Right lobe of liver (tissue), 6 donors: ENCODE results near the gene DBF4B. TPM values are rescaled to one million over a fixed set of nuclear protein-coding genes. Genes with fewer than 3 reads are reported as not detected.
A peak's percentile ranks its signal among the peaks of the same experiment; 100 is the strongest.

Source experiments
- ATAC-seq, 4 donors: fragments of 200-7000 bp; cut with Tn5 transposase; one replicate each; pipeline ENCODE4 v1.9.1; 2020; ENCODE audit warnings: mild to moderate bottlenecking in 4 of 4, moderate library complexity in 4 of 4
- DNase-seq, 3 donors: peaks; one replicate each; pipeline ENCODE4 v3.0.0-alpha.2; 2020
- H3K27ac ChIP-seq, 3 donors: fragments of 200-600 bp; one replicate each; pipeline ENCODE4 v1.8.0; 2022
- H3K27me3 ChIP-seq, 2 donors: fragments of 200-600 bp; one replicate each; pipeline ENCODE4 v1.8.0; 2022
- H3K36me3 ChIP-seq, 4 donors: fragments of 200-600 bp; sonication (generic) in 1 of 4; one replicate each; pipeline versions ENCODE4 v1.5.1 to v1.8.0; 2017 to 2022; ENCODE audit warnings: control low read depth in 1 of 4
- H3K4me1 ChIP-seq, 4 donors: fragments of 200-600 bp; sonication (generic) in 1 of 4; one replicate each; pipeline versions ENCODE4 v1.5.1 to v1.8.0; 2017 to 2022; ENCODE audit warnings: control low read depth in 1 of 4
- H3K4me3 ChIP-seq, 3 donors: fragments of 200-600 bp; one replicate each; pipeline ENCODE4 v1.8.0; 2022
- H3K9me3 ChIP-seq, 4 donors: fragments of 200-600 bp; sonication (generic) in 1 of 4; one replicate each; pipeline versions ENCODE4 v1.5.1 to v1.8.0; 2017 to 2022; ENCODE audit warnings: control low read depth in 1 of 4
- CTCF ChIP-seq, 4 donors: fragments of 200-600 bp in 3 of 4; fragments of 450-650 bp in 1 of 4; IDR thresholded peaks; one replicate each; pipeline versions ENCODE4 v1.5.1 to v1.8.0; 2016 to 2022; ENCODE audit warnings: antibody characterized with exemption in 4 of 4, mild to moderate bottlenecking in 2 of 4
- POLR2A ChIP-seq: fragments of 450-650 bp; IDR thresholded peaks from one replicate; pipeline ENCODE4 v1.6.1; 2017; ENCODE audit warnings: antibody characterized with exemption, mild to moderate bottlenecking
- WGBS: methylation state at CpG from one replicate; pipeline ENCODE4 v1.1.6; 2018; ENCODE audit warnings: low coverage, low lambda C conversion rate; ENCODE audit not compliant: insufficient coverage; ENCODE audit errors: missing lambda C conversion rate; 5-methylcytosine and 5-hydroxymethylcytosine counted together
- intact Hi-C, 2 donors: fragments of 100-400 bp; cut with DNase I; formaldehyde crosslinking; loops; one replicate each; pipeline versions ENCODE4 v1.11.2 to v1.14.1; 2022
- total RNA-seq, 6 experiments: library from RNA; depleted of rRNA in 2 of 6; stranded (reverse); fragments of >200 nt in 2 of 6; fragmentation: NEBNext Ultra II Directional in 3 of 6; extraction: Animal tissue kit (Norgen Biotek cat#: 25700) in 3 of 6; gene quantifications; one replicate each; pipeline versions ENCODE4 v1.1.0 to v1.2.4, GENCODE V29; 2016 to 2023
- donor health status: DM: no; HTN: yes; CAD: no.
- donor health status: DM: no; HTN: no; CAD: no.
- donor health status: DM: no; HTN: no; CAD: no.
- donor health status: DM: no; HTN: yes; CAD: no.
- donor health status: DM: no; HTN: yes; CAD: no.

DBF4B gene
- total RNA-seq, 6 experiments from 2014 or later, result 0.81 to 2.3 (median 1.7) TPM

- peak in 1 of 4 donors; percentile 8 for ATAC-seq
- no peaks in the 10 kb centered on the region for H3K9me3 ChIP-seq
- H3K27ac ChIP-seq, result peak overlapping the region; percentile 7 to 53 (median 20)
- intact Hi-C loops, result no loop called here
- WGBS, result 71% methylated on average over 11 of the region's 18 CpGs
- H3K4me1 ChIP-seq, result no peaks in the 10 kb centered on the region
- no peak overlapping the region for H3K4me3 ChIP-seq
- no peaks in the 10 kb centered on the region for H3K36me3 ChIP-seq
- TF ChIP-seq CTCF (IDR thresholded peaks at IDR 0.05) (no peak), POLR2A (no peak)
- DNase-seq, result no peak
- H3K27me3 ChIP-seq, result no peaks in the 10 kb centered on the region
These were observed 85.7 kb downstream of the DBF4B start for GRCh38 chr17:44793885-44794842.

- Histone ChIP-seq H3K4me3 (no peak overlapping the region), H3K4me1 (no peaks in the 10 kb centered on the region), H3K27ac (peak overlapping the region in 2 of 3 donors; percentile 20 to 53), H3K27me3 (no peaks in the 10 kb centered on the region), H3K9me3 (no peaks in the 10 kb centered on the region), H3K36me3 (no peaks in the 10 kb centered on the region)
- DNase-seq (no peak), ATAC-seq (peak; percentile 56 to 89 (median 76))
- TF ChIP-seq CTCF (IDR thresholded peaks at IDR 0.05) (no peak), POLR2A (no peak)
- intact Hi-C loops, result no loop called here
- WGBS, result 47% methylated on average over 9 of the region's 10 CpGs
These were observed 86.5 kb downstream of the DBF4B start for GRCh38 chr17:44794851-44795413.

GRCh38 chr17:44795421-44795820, 87.0 kb downstream of the DBF4B start:
- Histone ChIP-seq H3K36me3 (no peaks in the 10 kb centered on the region), H3K4me1 (no peaks in the 10 kb centered on the region), H3K27me3 (no peaks in the 10 kb centered on the region), H3K4me3 (no peak overlapping the region), H3K27ac (peak overlapping the region in 1 of 3 donors; percentile 53), H3K9me3 (no peaks in the 10 kb centered on the region)
- ATAC-seq (no peak), DNase-seq (no peak)
- 80% methylated on average over 9 of the region's 9 CpGs for WGBS
- TF ChIP-seq POLR2A, result no peak
- no peak for TF ChIP-seq CTCF (IDR thresholded peaks at IDR 0.05)
- intact Hi-C loops, result no loop called here

GRCh38 chr17:44795928-44796327, 87.5 kb downstream of the DBF4B start:
- Histone ChIP-seq H3K27ac (no peak overlapping the region), H3K9me3 (no peaks in the 10 kb centered on the region), H3K36me3 (no peaks in the 10 kb centered on the region), H3K27me3 (no peaks in the 10 kb centered on the region), H3K4me3 (no peak overlapping the region), H3K4me1 (no peaks in the 10 kb centered on the region)
- TF ChIP-seq CTCF (IDR thresholded peaks at IDR 0.05), result no peak
- no peak for TF ChIP-seq POLR2A
- WGBS, result 43% methylated on average over 6 of the region's 10 CpGs
- ATAC-seq (peak in 1 of 4 donors; percentile 15), DNase-seq (no peak)
- intact Hi-C loops, result no loop called here
